Activated B cell treated with CpG ODN at 0.5 μM for 24 hours (primary cell): ENCODE measurements around the gene SLC4A2. TPM values are rescaled to one million over a fixed set of nuclear protein-coding genes. Genes with fewer than 3 reads are reported as not detected.

Experiments used
- ATAC-seq: fragments of 200-7000 bp; cut with Tn5 transposase; one replicate; pipeline ENCODE4 v1.10.0; 2021; ENCODE audit warnings: low read depth, mild to moderate bottlenecking, moderate library complexity
- CTCF ChIA-PET: fragments of 350-600 bp; sonication (Branson Sonifier 250); formaldehyde crosslinking; loops from one replicate; lab custom pipeline; 2021; ENCODE audit warnings: antibody characterized with exemption; lab: Charles Lee
- POLR2A ChIA-PET: fragments of 350-600 bp; sonication (Branson Sonifier 250); formaldehyde crosslinking; loops from one replicate; lab custom pipeline; 2021; ENCODE audit warnings: antibody characterized with exemption; lab: Charles Lee
- DNase-seq: peaks from one replicate; pipeline ENCODE4 v3.0.0; 2022
- H3K27ac Mint-ChIP-seq: one replicate; pipeline ENCODE4 v1.8.0; 2020; ENCODE audit warnings: mixed read lengths
- H3K27me3 Mint-ChIP-seq: one replicate; pipeline ENCODE4 v1.8.0; 2021; ENCODE audit warnings: mixed read lengths
- H3K36me3 Mint-ChIP-seq: one replicate; pipeline ENCODE4 v1.8.0; 2021; ENCODE audit warnings: low read depth, mixed read lengths
- H3K4me1 Mint-ChIP-seq: one replicate; pipeline ENCODE4 v1.8.0; 2021; ENCODE audit warnings: mixed read lengths
- H3K4me3 Mint-ChIP-seq: one replicate; pipeline ENCODE4 v1.8.0; 2020; ENCODE audit warnings: mild to moderate bottlenecking, mixed read lengths
- H3K9me3 Mint-ChIP-seq: one replicate; pipeline ENCODE4 v1.8.0; 2020; ENCODE audit warnings: mixed read lengths
- intact Hi-C: fragments of 100-400 bp; cut with micrococcal nuclease; formaldehyde crosslinking; loops from one replicate; pipeline ENCODE4 v1.15.1; 2024
- total RNA-seq: library from RNA; stranded (reverse); gene quantifications from 2 replicates; pipeline ENCODE4 v1.2.3, GENCODE V29; 2022
- TF ChIP-seq, protein P1 (sequence below): fragments of 200-600 bp; IDR thresholded peaks from one replicate; pipeline ENCODE4 v1.8.0; 2022; ENCODE audit warnings: antibody characterized with exemption, mild to moderate bottlenecking

The SLC4A2 gene
- total RNA-seq, 1 donor from 2014 or later, result 72.5 TPM

- peaks cover 32% of the 10 kb centered on the region for H3K27me3 Mint-ChIP-seq
- CTCF ChIA-PET, result interaction anchor here (1.1 to 4.2 kb wide), 9 partner anchors 9 to 120 kb away, joined by 3 to 25 read pairs (median 5); partner anchors contain the start of gene ABCB8
- intact Hi-C loops, result loop anchor here (1.0 to 2.0 kb wide), 7 partner anchors 10 to 120 kb away; partner anchors contain the start of genes ABCB8, FASTK and SLC4A2
Observed at GRCh38 chr7:151017953-151018420, 41.4 kb upstream of the SLC4A2 start.

GRCh38 chr7:151018421-151019129 is 40.8 kb upstream of the SLC4A2 start:
- no peaks in the 10 kb centered on the region for H3K36me3 Mint-ChIP-seq
- TF ChIP-seq, protein P1, sequence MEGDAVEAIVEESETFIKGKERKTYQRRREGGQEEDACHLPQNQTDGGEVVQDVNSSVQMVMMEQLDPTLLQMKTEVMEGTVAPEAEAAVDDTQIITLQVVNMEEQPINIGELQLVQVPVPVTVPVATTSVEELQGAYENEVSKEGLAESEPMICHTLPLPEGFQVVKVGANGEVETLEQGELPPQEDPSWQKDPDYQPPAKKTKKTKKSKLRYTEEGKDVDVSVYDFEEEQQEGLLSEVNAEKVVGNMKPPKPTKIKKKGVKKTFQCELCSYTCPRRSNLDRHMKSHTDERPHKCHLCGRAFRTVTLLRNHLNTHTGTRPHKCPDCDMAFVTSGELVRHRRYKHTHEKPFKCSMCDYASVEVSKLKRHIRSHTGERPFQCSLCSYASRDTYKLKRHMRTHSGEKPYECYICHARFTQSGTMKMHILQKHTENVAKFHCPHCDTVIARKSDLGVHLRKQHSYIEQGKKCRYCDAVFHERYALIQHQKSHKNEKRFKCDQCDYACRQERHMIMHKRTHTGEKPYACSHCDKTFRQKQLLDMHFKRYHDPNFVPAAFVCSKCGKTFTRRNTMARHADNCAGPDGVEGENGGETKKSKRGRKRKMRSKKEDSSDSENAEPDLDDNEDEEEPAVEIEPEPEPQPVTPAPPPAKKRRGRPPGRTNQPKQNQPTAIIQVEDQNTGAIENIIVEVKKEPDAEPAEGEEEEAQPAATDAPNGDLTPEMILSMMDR, result peak; percentile 7
- POLR2A ChIA-PET, result interaction anchor here (0.8 to 2.1 kb wide), 3 partner anchors 10 to 44 kb away, joined by 4 to 21 read pairs (median 4); partner anchors contain the start of gene ABCB8
- peaks cover 35% of the 10 kb centered on the region for H3K27me3 Mint-ChIP-seq
- peak overlapping the region; percentile 85 for H3K4me3 Mint-ChIP-seq
- CTCF ChIA-PET, result interaction anchor here (0.9 to 4.2 kb wide), 10 partner anchors 8 to 121 kb away, joined by 3 to 25 read pairs (median 4); partner anchors contain the start of gene ABCB8
- H3K27ac Mint-ChIP-seq, result no peak overlapping the region
- no peaks in the 10 kb centered on the region for H3K9me3 Mint-ChIP-seq
- ATAC-seq, result peak; percentile 20
- DNase-seq, result peak; percentile 36
- intact Hi-C loops, result loop anchor here (1.0 to 2.0 kb wide), 7 partner anchors 10 to 120 kb away; partner anchors contain the start of genes ABCB8, FASTK and SLC4A2
- H3K4me1 Mint-ChIP-seq, result peaks cover 44% of the 10 kb centered on the region

More at GRCh38 chr7:151017953-151018420, 41.4 kb upstream of the SLC4A2 start:
- POLR2A ChIA-PET, result interaction anchor here (1.4 to 2.1 kb wide), 2 partner anchors 10 to 14 kb away, joined by 4 to 21 read pairs; partner anchors contain the start of gene ABCB8
- Mint-ChIP-seq H3K4me1 (peaks cover 45% of the 10 kb centered on the region), H3K27ac (no peak overlapping the region), H3K9me3 (no peaks in the 10 kb centered on the region), H3K4me3 (peak overlapping the region; percentile 85), H3K36me3 (no peaks in the 10 kb centered on the region)
- ATAC-seq, result peak; percentile 72
- TF ChIP-seq, protein P1, result peak; percentile 78
- peak; percentile 83 for DNase-seq

DNA sequence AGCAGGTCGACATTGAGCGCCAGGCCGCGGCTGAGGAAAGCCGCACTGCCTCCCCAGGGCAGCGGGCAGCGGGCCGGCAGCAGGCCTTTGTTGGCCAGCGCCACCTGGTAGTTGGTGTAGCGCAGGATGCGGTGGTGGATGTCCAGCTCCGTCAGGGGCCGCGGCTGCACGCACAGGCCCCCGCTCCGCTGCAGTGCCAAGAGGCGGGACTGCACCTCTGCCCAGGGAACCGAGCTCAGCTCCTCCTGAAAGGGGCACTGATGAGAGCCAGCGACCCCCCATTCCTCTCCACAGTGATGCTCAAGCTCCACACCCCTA is 40.3 kb upstream of the SLC4A2 start:
- Mint-ChIP-seq H3K9me3 (no peaks in the 10 kb centered on the region), H3K36me3 (no peaks in the 10 kb centered on the region), H3K27me3 (peaks cover 35% of the 10 kb centered on the region), H3K4me1 (peaks cover 39% of the 10 kb centered on the region), H3K27ac (no peak overlapping the region), H3K4me3 (peak overlapping the region; percentile 41)
- TF ChIP-seq, protein P1, result no peak
- POLR2A ChIA-PET, result interaction anchor here (0.8 to 2.1 kb wide), 3 partner anchors 9 to 44 kb away, joined by 4 to 21 read pairs (median 4); partner anchors contain the start of gene ABCB8
- intact Hi-C loops, result loop anchor here (2.0 kb wide), 3 partner anchors 40 to 62 kb away; partner anchors contain the start of genes FASTK and SLC4A2
- ATAC-seq, result no peak
- CTCF ChIA-PET, result interaction anchor here (0.9 to 4.2 kb wide), 8 partner anchors 8 to 121 kb away, joined by 3 to 25 read pairs (median 4); partner anchors contain the start of gene ABCB8
- DNase-seq, result no peak

- TF ChIP-seq, protein P1, result no peak
- ChIA-PET CTCF (interaction anchor here (0.9 kb wide), 1 partner anchor 122 kb away, joined by 3 read pairs; no protein-coding TSS in a partner anchor), POLR2A (no interaction called here)
- ATAC-seq (no peak), DNase-seq (no peak)
- H3K9me3 Mint-ChIP-seq, result no peaks in the 10 kb centered on the region
- no peaks in the 10 kb centered on the region for H3K36me3 Mint-ChIP-seq
- intact Hi-C loops, result no loop called here
- peaks cover 38% of the 10 kb centered on the region for H3K27me3 Mint-ChIP-seq
- H3K4me1 Mint-ChIP-seq, result peaks cover 27% of the 10 kb centered on the region
- peak overlapping the region; percentile 11 for H3K4me3 Mint-ChIP-seq
- no peak overlapping the region for H3K27ac Mint-ChIP-seq
Observed at GRCh38 chr7:151020231-151020630, 39.2 kb upstream of the SLC4A2 start.

DNA sequence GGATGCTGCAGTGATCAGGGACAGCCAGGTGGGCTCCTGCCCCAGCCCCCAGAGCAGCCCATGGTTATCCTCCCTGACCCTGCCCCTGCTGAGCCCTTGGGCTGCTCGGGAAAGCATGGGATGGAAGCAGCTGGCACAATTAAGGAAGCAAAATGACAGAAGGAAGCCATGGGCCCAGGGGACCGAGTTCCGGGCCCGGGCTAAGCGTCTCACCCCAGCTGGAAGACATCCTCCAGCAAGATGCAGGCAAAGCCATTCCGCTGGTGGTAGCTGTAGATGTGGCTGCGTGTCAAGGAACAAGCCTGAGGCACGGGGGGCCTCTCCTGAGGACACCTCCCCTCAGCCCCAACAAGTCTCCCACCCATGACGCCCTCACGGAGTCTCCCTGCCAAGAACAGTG is 36.2 kb upstream of the SLC4A2 start:
- Mint-ChIP-seq H3K36me3 (peaks cover under 1% of the 10 kb centered on the region), H3K27me3 (peaks cover 44% of the 10 kb centered on the region), H3K4me3 (no peak overlapping the region), H3K9me3 (no peaks in the 10 kb centered on the region), H3K4me1 (peaks cover 21% of the 10 kb centered on the region), H3K27ac (no peak overlapping the region)
- ATAC-seq (no peak), DNase-seq (no peak)
- TF ChIP-seq, protein P1, result no peak
- POLR2A ChIA-PET, result no interaction called here
- CTCF ChIA-PET, result no interaction called here
- intact Hi-C loops, result no loop called here
